ENCODE data around the gene MRPL23.

The MRPL23 gene

GRCh38 chr11:1917523-1918435 lies 29.4 kb upstream of the MRPL23 start:
- Histone ChIP-seq H3K79me1 (replicated peaks; ENCODE audit: low read length, poor library complexity, severe bottlenecking) (no peaks in the 10 kb centered on the region), H3K4me1 (ENCODE audit: control insufficient read depth, insufficient read depth, low read depth, low read length) (peaks cover 2% of the 10 kb centered on the region), H3K18ac (ENCODE audit: low read depth in 1 of 2, low read length in 2 of 2) (no peak overlapping the region), H3K27ac (ENCODE audit: low read length, poor library complexity, severe bottlenecking) (no peak overlapping the region), H2BK5ac (ENCODE audit: low read depth, low read length, poor library complexity, severe bottlenecking) (no peak overlapping the region), H3K4me2 (ENCODE audit: low read length, poor library complexity, severe bottlenecking) (no peak overlapping the region), H3K23ac (ENCODE audit: low read length in 2 of 2) (no peak overlapping the region), H3K4me3 (ENCODE audit: insufficient read depth in 1 of 2, low read depth in 1 of 2, low read length in 2 of 2) (no peak overlapping the region), H4K91ac (ENCODE audit: low read length) (peak overlapping the region; percentile 12), H3K9me3 (ENCODE audit: control insufficient read depth, low read length) (no peaks in the 10 kb centered on the region), H3K14ac (ENCODE audit: low read length in 2 of 2) (no peak overlapping the region), H3K9ac (ENCODE audit: low read length) (no peak overlapping the region), H3K36me3 (ENCODE audit: control insufficient read depth in 1 of 2, insufficient read depth in 2 of 2, low read depth in 1 of 2, low read length in 2 of 2) (no peaks in the 10 kb centered on the region), H2BK120ac (ENCODE audit: low read depth, low read length) (no peak overlapping the region), H4K8ac (ENCODE audit: low read length) (no peak overlapping the region), H2BK12ac (ENCODE audit: low read length in 2 of 2) (no peak overlapping the region), H2AFZ (ENCODE audit: low read depth, low read length) (no peak overlapping the region), H3K4ac (ENCODE audit: low read depth in 1 of 2, low read length in 2 of 2) (no peak overlapping the region), H2BK15ac (ENCODE audit: low read depth, poor library complexity, severe bottlenecking) (no peak overlapping the region), H2AK5ac (ENCODE audit: low read length, severe bottlenecking) (no peak overlapping the region), H3K27me3 (ENCODE audit: control insufficient read depth in 1 of 2, insufficient read depth in 1 of 2, low read length in 2 of 2) (peaks cover 9 to 40% of the 10 kb centered on the region in 2 experiments)
- 82% methylated on average over 29 of the region's 34 CpGs for WGBS
- DNase-seq: no peak

- H3K27me3 ChIP-seq (ENCODE audit: control insufficient read depth in 1 of 2, insufficient read depth in 1 of 2, low read length in 2 of 2): peaks cover 6 to 44% of the 10 kb centered on the region in 2 experiments
- H3K4me1 ChIP-seq (ENCODE audit: control insufficient read depth, insufficient read depth, low read depth, low read length): peaks cover 4% of the 10 kb centered on the region
- no peak for DNase-seq
- no peak overlapping the region for H2AK5ac ChIP-seq (ENCODE audit: low read length, severe bottlenecking)
- no peak overlapping the region for H3K23ac ChIP-seq (ENCODE audit: low read length in 2 of 2)
- no peak overlapping the region for H3K14ac ChIP-seq (ENCODE audit: low read length in 2 of 2)
- no peak overlapping the region for H3K9ac ChIP-seq (ENCODE audit: low read length)
- no peak overlapping the region for H4K8ac ChIP-seq (ENCODE audit: low read length)
- WGBS: 88% methylated on average over 27 of the region's 29 CpGs
- no peak overlapping the region for H3K18ac ChIP-seq (ENCODE audit: low read depth in 1 of 2, low read length in 2 of 2)
- no peak overlapping the region for H2AFZ ChIP-seq (ENCODE audit: low read depth, low read length)
- no peak overlapping the region for H2BK120ac ChIP-seq (ENCODE audit: low read depth, low read length)
- H3K27ac ChIP-seq (ENCODE audit: low read length, poor library complexity, severe bottlenecking): no peak overlapping the region
- H3K4me2 ChIP-seq (ENCODE audit: low read length, poor library complexity, severe bottlenecking): no peak overlapping the region
- no peak overlapping the region for H2BK12ac ChIP-seq (ENCODE audit: low read length in 2 of 2)
- H3K9me3 ChIP-seq (ENCODE audit: control insufficient read depth, low read length): no peaks in the 10 kb centered on the region
- H3K79me1 ChIP-seq (replicated peaks; ENCODE audit: low read length, poor library complexity, severe bottlenecking): no peaks in the 10 kb centered on the region
- no peaks in the 10 kb centered on the region for H3K36me3 ChIP-seq (ENCODE audit: control insufficient read depth in 1 of 2, insufficient read depth in 2 of 2, low read depth in 1 of 2, low read length in 2 of 2)
- H3K4me3 ChIP-seq (ENCODE audit: insufficient read depth in 1 of 2, low read depth in 1 of 2, low read length in 2 of 2): no peak overlapping the region
- H2BK15ac ChIP-seq (ENCODE audit: low read depth, poor library complexity, severe bottlenecking): no peak overlapping the region
- H3K4ac ChIP-seq (ENCODE audit: low read depth in 1 of 2, low read length in 2 of 2): no peak overlapping the region
- no peak overlapping the region for H2BK5ac ChIP-seq (ENCODE audit: low read depth, low read length, poor library complexity, severe bottlenecking)
- H4K91ac ChIP-seq (ENCODE audit: low read length): no peak overlapping the region
These were observed 28.5 kb upstream of the MRPL23 start for GRCh38 chr11:1918436-1919315.

GRCh38 chr11:1919391-1920127 lies 27.6 kb upstream of the MRPL23 start, which contains the start of gene TNNT3:
TNNT3 (plus strand) TSS chr11:1919703; CDS start chr11:1922875, 3,172 bp downstream.
- Histone ChIP-seq H3K36me3 (ENCODE audit: control insufficient read depth in 1 of 2, insufficient read depth in 2 of 2, low read depth in 1 of 2, low read length in 2 of 2) (no peaks in the 10 kb centered on the region), H2BK15ac (ENCODE audit: low read depth, poor library complexity, severe bottlenecking) (no peak within 1 kb of the TSS), H3K79me1 (replicated peaks; ENCODE audit: low read length, poor library complexity, severe bottlenecking) (no peaks in the 10 kb centered on the region), H4K91ac (ENCODE audit: low read length) (no peak within 1 kb of the TSS), H3K27me3 (ENCODE audit: control insufficient read depth in 1 of 2, insufficient read depth in 1 of 2, low read length in 2 of 2) (peaks cover 5 to 50% of the 10 kb centered on the region in 2 experiments), H2AFZ (ENCODE audit: low read depth, low read length) (no peak within 1 kb of the TSS), H2BK5ac (ENCODE audit: low read depth, low read length, poor library complexity, severe bottlenecking) (no peak within 1 kb of the TSS), H4K8ac (ENCODE audit: low read length) (no peak within 1 kb of the TSS), H2AK5ac (ENCODE audit: low read length, severe bottlenecking) (no peak within 1 kb of the TSS), H2BK12ac (ENCODE audit: low read length in 2 of 2) (no peak within 1 kb of the TSS), H2BK120ac (ENCODE audit: low read depth, low read length) (no peak within 1 kb of the TSS), H3K18ac (ENCODE audit: low read depth in 1 of 2, low read length in 2 of 2) (no peak within 1 kb of the TSS), H3K9ac (ENCODE audit: low read length) (no peak within 1 kb of the TSS), H3K9me3 (ENCODE audit: control insufficient read depth, low read length) (no peaks in the 10 kb centered on the region), H3K4ac (ENCODE audit: low read depth in 1 of 2, low read length in 2 of 2) (no peak within 1 kb of the TSS), H3K4me1 (ENCODE audit: control insufficient read depth, insufficient read depth, low read depth, low read length) (peaks cover 6% of the 10 kb centered on the region), H3K27ac (ENCODE audit: low read length, poor library complexity, severe bottlenecking) (no peak within 1 kb of the TSS), H3K23ac (ENCODE audit: low read length in 2 of 2) (no peak within 1 kb of the TSS), H3K4me2 (ENCODE audit: low read length, poor library complexity, severe bottlenecking) (no peak within 1 kb of the TSS), H3K4me3 (ENCODE audit: insufficient read depth in 1 of 2, low read depth in 1 of 2, low read length in 2 of 2) (no peak within 1 kb of the TSS), H3K14ac (ENCODE audit: low read length in 2 of 2) (no peak within 1 kb of the TSS)
- no peak for DNase-seq
- WGBS: 86% methylated on average over 31 of the region's 31 CpGs
